ENCODE results near the gene AATF.

The AATF gene

GRCh38 chr17:36939052-36939801, 9.5 kb upstream of the AATF start:
- TF ChIP-seq MAX (IDR thresholded peaks at IDR 0.05; ENCODE audit: low read depth, low read length) (no peak), MYC (IDR thresholded peaks at IDR 0.05; ENCODE audit: low read depth, low read length) (no peak), POLR2A (IDR thresholded peaks at IDR 0.05; ENCODE audit: extremely low read depth, insufficient read length) (no peak)
- TF ChIP-seq, protein P1, sequence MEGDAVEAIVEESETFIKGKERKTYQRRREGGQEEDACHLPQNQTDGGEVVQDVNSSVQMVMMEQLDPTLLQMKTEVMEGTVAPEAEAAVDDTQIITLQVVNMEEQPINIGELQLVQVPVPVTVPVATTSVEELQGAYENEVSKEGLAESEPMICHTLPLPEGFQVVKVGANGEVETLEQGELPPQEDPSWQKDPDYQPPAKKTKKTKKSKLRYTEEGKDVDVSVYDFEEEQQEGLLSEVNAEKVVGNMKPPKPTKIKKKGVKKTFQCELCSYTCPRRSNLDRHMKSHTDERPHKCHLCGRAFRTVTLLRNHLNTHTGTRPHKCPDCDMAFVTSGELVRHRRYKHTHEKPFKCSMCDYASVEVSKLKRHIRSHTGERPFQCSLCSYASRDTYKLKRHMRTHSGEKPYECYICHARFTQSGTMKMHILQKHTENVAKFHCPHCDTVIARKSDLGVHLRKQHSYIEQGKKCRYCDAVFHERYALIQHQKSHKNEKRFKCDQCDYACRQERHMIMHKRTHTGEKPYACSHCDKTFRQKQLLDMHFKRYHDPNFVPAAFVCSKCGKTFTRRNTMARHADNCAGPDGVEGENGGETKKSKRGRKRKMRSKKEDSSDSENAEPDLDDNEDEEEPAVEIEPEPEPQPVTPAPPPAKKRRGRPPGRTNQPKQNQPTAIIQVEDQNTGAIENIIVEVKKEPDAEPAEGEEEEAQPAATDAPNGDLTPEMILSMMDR (IDR thresholded peaks at IDR 0.05; ENCODE audit: low read depth, low read length), result no peak
- no peak overlapping the region for H3K4me3 ChIP-seq (ENCODE audit: low read depth, low read length)
- DNase-seq (ENCODE audit: low read depth), result peak; percentile 25

DNA sequence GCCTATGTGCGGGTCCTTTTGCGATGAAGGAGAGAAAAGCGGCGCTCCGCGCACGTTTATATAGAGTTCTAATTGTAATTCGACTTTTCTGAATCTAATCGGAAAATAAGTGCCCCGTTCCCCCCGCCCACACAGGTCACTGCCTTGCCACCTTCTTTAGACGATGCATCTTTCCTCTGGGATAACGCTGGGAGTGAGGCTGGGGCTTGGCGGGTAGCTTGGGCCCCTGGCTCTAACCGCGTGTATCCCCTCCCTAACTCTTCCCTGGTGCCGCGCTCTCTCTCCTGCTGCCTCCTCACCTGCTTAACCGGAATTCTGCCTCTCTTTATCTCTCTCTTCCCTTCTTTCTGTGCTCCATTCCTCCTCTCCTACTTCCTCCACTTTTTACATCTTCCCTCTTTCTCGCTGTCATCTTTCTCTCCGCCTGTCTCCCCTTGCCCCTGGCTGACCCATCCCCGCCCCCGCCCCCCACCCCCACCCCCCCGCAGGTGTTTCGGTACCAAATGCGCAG, 8.9 kb upstream of the AATF start:
- no peak overlapping the region for H3K4me3 ChIP-seq (ENCODE audit: low read depth, low read length)
- no peak for DNase-seq (ENCODE audit: low read depth)
- no peak for TF ChIP-seq MYC (IDR thresholded peaks at IDR 0.05; ENCODE audit: low read depth, low read length)
- TF ChIP-seq, protein P1 (IDR thresholded peaks at IDR 0.05; ENCODE audit: low read depth, low read length), result no peak

- DNase-seq (ENCODE audit: low read depth), result no peak
- no peak overlapping the region for H3K4me3 ChIP-seq (ENCODE audit: low read depth, low read length)
- TF ChIP-seq, protein P1 (IDR thresholded peaks at IDR 0.05; ENCODE audit: low read depth, low read length), result no peak
- TF ChIP-seq POLR2A (IDR thresholded peaks at IDR 0.05; ENCODE audit: extremely low read depth, insufficient read length) (no peak), MYC (IDR thresholded peaks at IDR 0.05; ENCODE audit: low read depth, low read length) (no peak), MAX (IDR thresholded peaks at IDR 0.05; ENCODE audit: low read depth, low read length) (no peak)
These were observed 8.2 kb upstream of the AATF start for GRCh38 chr17:36940313-36941264.

- no peak overlapping the region for H3K4me3 ChIP-seq (ENCODE audit: low read depth, low read length)
- DNase-seq (ENCODE audit: low read depth), result no peak
- TF ChIP-seq MAX (IDR thresholded peaks at IDR 0.05; ENCODE audit: low read depth, low read length) (no peak), MYC (IDR thresholded peaks at IDR 0.05; ENCODE audit: low read depth, low read length) (no peak), POLR2A (IDR thresholded peaks at IDR 0.05; ENCODE audit: extremely low read depth, insufficient read length) (no peak)
- TF ChIP-seq, protein P1 (IDR thresholded peaks at IDR 0.05; ENCODE audit: low read depth, low read length), result no peak
These were observed 7.3 kb upstream of the AATF start for GRCh38 chr17:36941265-36942010.

DNA sequence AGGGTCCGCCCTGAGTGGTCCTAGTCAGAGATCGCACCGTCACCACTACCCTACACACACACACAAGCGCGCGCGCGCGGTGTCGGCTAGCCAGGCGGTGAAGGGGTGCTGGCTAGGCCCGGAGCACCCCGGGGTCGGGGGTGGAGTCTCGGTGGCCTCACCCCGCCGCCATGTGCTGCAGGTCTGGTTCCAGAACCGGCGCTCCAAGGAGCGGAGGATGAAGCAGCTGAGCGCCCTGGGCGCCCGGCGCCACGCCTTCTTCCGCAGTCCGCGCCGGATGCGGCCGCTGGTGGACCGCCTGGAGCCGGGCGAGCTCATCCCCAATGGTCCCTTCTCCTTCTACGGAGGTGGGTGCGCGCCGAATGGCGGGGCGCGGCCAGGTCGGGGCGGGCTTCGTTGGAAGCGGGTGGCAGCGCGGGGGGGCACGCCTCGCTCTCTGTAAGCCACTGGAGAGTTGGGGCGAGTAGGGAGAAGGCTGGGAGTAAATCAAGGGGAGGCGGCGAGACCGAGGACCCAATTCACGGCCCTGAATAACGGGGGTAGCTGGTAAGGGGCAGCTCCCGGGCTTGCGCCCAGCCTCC, 6.6 kb upstream of the AATF start:
- DNase-seq (ENCODE audit: low read depth), result no peak
- no peak overlapping the region for H3K4me3 ChIP-seq (ENCODE audit: low read depth, low read length)
- TF ChIP-seq, protein P1 (IDR thresholded peaks at IDR 0.05; ENCODE audit: low read depth, low read length), result no peak
- no peak for TF ChIP-seq POLR2A (IDR thresholded peaks at IDR 0.05; ENCODE audit: extremely low read depth, insufficient read length)
- no peak for TF ChIP-seq MAX (IDR thresholded peaks at IDR 0.05; ENCODE audit: low read depth, low read length)
- TF ChIP-seq MYC (IDR thresholded peaks at IDR 0.05; ENCODE audit: low read depth, low read length), result no peak

Data from NB4 (cell line).